ENCODE data around the gene ANKRD39. TPM values are rescaled to one million over a fixed set of nuclear protein-coding genes. Genes with fewer than 3 reads are reported as not detected.

The ANKRD39 gene
- total and polyA plus RNA-seq, 9 of the 15 experiments (the other 6 are each of a cell fraction or from before 2014, with no cell fraction given): 8.2 to 33.1 (median 23.8) TPM

DNA sequence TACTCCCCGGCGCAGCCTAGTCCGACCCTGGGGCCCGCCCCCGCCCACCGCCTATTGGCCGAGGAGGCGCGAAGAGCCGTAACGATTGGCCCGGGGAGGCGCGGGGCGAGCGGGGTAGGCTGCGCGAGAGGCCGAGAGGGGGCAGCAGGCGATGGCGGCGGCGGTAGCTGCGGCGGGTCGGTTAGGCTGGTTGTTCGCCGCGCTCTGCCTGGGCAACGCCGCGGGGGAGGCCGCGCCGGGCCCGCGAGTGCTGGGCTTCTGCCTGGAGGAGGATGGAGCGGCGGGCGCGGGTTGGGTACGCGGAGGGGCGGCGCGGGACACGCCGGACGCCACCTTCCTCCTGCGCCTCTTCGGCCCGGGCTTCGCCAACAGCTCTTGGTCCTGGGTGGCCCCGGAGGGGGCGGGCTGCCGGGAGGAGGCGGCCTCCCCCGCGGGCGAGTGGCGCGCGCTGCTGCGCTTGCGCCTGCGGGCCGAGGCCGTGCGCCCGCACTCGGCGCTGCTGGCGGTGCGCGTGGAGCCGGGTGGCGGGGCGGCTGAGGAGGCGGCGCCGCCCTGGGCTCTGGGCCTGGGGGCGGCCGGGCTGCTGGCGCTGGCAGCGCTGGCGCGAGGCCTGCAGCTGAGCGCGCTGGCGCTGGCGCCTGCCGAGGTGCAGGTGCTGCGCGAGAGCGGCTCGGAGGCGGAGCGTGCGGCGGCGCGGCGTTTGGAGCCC is 41.5 kb downstream of the ANKRD39 start, which contains the start of gene CNNM3 (continued):
- TF ChIP-seq, protein P1, sequence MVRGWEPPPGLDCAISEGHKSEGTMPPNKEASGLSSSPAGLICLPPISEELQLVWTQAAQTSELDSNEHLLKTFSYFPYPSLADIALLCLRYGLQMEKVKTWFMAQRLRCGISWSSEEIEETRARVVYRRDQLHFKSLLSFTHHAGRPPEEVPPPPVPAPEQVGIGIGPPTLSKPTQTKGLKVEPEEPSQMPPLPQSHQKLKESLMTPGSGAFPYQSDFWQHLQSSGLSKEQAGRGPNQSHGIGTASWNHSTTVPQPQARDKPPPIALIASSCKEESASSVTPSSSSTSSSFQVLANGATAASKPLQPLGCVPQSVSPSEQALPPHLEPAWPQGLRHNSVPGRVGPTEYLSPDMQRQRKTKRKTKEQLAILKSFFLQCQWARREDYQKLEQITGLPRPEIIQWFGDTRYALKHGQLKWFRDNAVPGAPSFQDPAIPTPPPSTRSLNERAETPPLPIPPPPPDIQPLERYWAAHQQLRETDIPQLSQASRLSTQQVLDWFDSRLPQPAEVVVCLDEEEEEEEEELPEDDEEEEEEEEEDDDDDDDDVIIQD (CRISPR knock-in tag; IDR thresholded peaks at IDR 0.05): no peak
- TF ChIP-seq E2F3 (CRISPR knock-in tag; IDR thresholded peaks at IDR 0.05) (peak; percentile 76; the same call in 1 of the 2 replicates), FOXM1 (IDR thresholded peaks at IDR 0.05; ENCODE audit: low read depth) (no peak), FOXM1 (CRISPR knock-in tag; IDR thresholded peaks at IDR 0.05; ENCODE audit: low read depth) (0 out of 2 replicates have a peak, but pooled peaks have one; percentile 56), FOSL1 (tag; conservative IDR thresholded peaks at IDR 0.05) (no peak), NR1H2 (CRISPR knock-in tag; IDR thresholded peaks at IDR 0.05) (no peak), NEUROD1 (IDR thresholded peaks at IDR 0.05; ENCODE audit: borderline replicate concordance, low read depth, low read length, partially characterized antibody) (peak; percentile 93), CTBP1 (IDR thresholded peaks at IDR 0.05; ENCODE audit: borderline replicate concordance) (peak; percentile 99), ZNF79 (CRISPR knock-in tag; IDR thresholded peaks at IDR 0.05; ENCODE audit: low read depth) (no peak), EHMT2 (IDR thresholded peaks at IDR 0.05) (no peak), NFRKB (IDR thresholded peaks at IDR 0.05; ENCODE audit: low read depth) (no peak), ZNF354B (CRISPR knock-in tag; IDR thresholded peaks at IDR 0.05) (no peak), EP400 (IDR thresholded peaks at IDR 0.05) (no peak; the same call in 1 of the 2 replicates), ZNF507 (tag; conservative IDR thresholded peaks at IDR 0.05) (no peak), ZKSCAN8 (CRISPR knock-in tag; IDR thresholded peaks at IDR 0.05) (0 out of 2 replicates have a peak, but pooled peaks have one; percentile 20), MBD2 (IDR thresholded peaks at IDR 0.05; ENCODE audit: borderline replicate concordance, low read depth) (peak; percentile 87), MXI1 (IDR thresholded peaks at IDR 0.05; ENCODE audit: low read depth, low read length) (no peak), ZNF584 (CRISPR knock-in tag; IDR thresholded peaks at IDR 0.05; ENCODE audit: low read depth) (no peak), NCOA4 (IDR thresholded peaks at IDR 0.05; ENCODE audit: partially characterized antibody) (no peak)
- TF ChIP-seq, protein P2, sequence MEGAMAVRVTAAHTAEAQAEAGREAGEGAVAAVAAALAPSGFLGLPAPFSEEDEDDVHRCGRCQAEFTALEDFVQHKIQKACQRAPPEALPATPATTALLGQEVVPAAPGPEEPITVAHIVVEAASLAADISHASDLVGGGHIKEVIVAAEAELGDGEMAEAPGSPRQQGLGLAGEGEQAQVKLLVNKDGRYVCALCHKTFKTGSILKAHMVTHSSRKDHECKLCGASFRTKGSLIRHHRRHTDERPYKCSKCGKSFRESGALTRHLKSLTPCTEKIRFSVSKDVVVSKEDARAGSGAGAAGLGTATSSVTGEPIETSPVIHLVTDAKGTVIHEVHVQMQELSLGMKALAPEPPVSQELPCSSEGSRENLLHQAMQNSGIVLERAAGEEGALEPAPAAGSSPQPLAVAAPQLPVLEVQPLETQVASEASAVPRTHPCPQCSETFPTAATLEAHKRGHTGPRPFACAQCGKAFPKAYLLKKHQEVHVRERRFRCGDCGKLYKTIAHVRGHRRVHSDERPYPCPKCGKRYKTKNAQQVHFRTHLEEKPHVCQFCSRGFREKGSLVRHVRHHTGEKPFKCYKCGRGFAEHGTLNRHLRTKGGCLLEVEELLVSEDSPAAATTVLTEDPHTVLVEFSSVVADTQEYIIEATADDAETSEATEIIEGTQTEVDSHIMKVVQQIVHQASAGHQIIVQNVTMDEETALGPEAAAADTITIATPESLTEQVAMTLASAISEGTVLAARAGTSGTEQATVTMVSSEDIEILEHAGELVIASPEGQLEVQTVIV (CRISPR knock-in tag; IDR thresholded peaks at IDR 0.05; ENCODE audit: borderline replicate concordance): no peak
- TF ChIP-seq, protein P3, sequence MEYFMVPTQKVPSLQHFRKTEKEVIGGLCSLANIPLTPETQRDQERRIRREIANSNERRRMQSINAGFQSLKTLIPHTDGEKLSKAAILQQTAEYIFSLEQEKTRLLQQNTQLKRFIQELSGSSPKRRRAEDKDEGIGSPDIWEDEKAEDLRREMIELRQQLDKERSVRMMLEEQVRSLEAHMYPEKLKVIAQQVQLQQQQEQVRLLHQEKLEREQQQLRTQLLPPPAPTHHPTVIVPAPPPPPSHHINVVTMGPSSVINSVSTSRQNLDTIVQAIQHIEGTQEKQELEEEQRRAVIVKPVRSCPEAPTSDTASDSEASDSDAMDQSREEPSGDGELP (CRISPR knock-in tag; IDR thresholded peaks at IDR 0.05; ENCODE audit: borderline replicate concordance): no peak; the same call in 1 of the 2 replicates
- TF ChIP-seq, protein P4, sequence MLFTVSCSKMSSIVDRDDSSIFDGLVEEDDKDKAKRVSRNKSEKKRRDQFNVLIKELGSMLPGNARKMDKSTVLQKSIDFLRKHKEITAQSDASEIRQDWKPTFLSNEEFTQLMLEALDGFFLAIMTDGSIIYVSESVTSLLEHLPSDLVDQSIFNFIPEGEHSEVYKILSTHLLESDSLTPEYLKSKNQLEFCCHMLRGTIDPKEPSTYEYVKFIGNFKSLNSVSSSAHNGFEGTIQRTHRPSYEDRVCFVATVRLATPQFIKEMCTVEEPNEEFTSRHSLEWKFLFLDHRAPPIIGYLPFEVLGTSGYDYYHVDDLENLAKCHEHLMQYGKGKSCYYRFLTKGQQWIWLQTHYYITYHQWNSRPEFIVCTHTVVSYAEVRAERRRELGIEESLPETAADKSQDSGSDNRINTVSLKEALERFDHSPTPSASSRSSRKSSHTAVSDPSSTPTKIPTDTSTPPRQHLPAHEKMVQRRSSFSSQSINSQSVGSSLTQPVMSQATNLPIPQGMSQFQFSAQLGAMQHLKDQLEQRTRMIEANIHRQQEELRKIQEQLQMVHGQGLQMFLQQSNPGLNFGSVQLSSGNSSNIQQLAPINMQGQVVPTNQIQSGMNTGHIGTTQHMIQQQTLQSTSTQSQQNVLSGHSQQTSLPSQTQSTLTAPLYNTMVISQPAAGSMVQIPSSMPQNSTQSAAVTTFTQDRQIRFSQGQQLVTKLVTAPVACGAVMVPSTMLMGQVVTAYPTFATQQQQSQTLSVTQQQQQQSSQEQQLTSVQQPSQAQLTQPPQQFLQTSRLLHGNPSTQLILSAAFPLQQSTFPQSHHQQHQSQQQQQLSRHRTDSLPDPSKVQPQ (CRISPR knock-in tag; IDR thresholded peaks at IDR 0.05; ENCODE audit: borderline replicate concordance): no peak

Data from K562 (cell line).